Transverse colon (tissue), 4 donors: ENCODE results near the gene CD163. TPM values are rescaled to one million over a fixed set of nuclear protein-coding genes. Genes with fewer than 3 reads are reported as not detected.

Experiments used
- DNase-seq: peaks from one replicate; pipeline ENCODE4 v3.0.0-alpha.2; 2019
- H3K27ac ChIP-seq, 4 donors: fragments of 200-600 bp; sonication (generic); 2 replicates each; pipeline ENCODE4 v1.5.1; 2016 to 2018; ENCODE audit warnings: inconsistent platforms in 4 of 4
- H3K27me3 ChIP-seq: fragments of 200-600 bp; sonication (generic); 2 replicates; pipeline ENCODE4 v1.5.1; 2017; ENCODE audit warnings: inconsistent platforms
- H3K36me3 ChIP-seq, 4 donors: fragments of 200-600 bp; sonication (generic); 2 replicates each; pipeline ENCODE4 v1.5.1; 2017 to 2019; ENCODE audit warnings: inconsistent platforms in 4 of 4
- H3K4me1 ChIP-seq, 4 donors: fragments of 200-600 bp; sonication (generic); 2 replicates each; pipeline ENCODE4 v1.5.1; 2017 to 2020; ENCODE audit warnings: inconsistent platforms in 4 of 4
- H3K4me3 ChIP-seq, 4 donors: fragments of 200-600 bp; sonication (generic); 1 replicate in 1 of 4; 2 replicates in 3 of 4; pipeline versions ENCODE4 v1.5.1 to v1.6.1; 2017 to 2019; ENCODE audit warnings: inconsistent platforms in 4 of 4
- H3K9me3 ChIP-seq, 2 donors: fragments of 200-600 bp; sonication (generic); 2 replicates each; pipeline ENCODE4 v1.5.1; 2017 to 2019; ENCODE audit warnings: inconsistent platforms in 2 of 2
- EP300 ChIP-seq: sonication (generic); formaldehyde crosslinking; IDR thresholded peaks from one replicate; pipeline ENCODE4 v1.6.1; 2017; ENCODE audit warnings: antibody characterized with exemption, low read depth
- POLR2A ChIP-seq: fragments of 450-650 bp; IDR thresholded peaks from one replicate; pipeline ENCODE4 v1.6.1; 2016; ENCODE audit warnings: antibody characterized with exemption, mild to moderate bottlenecking, moderate library complexity
- POLR2AphosphoS5 ChIP-seq, 3 donors: sonication (generic); formaldehyde crosslinking; IDR thresholded peaks; one replicate each; pipeline ENCODE4 v1.6.1; 2016; ENCODE audit warnings: antibody characterized with exemption in 3 of 3
- WGBS, 2 donors: methylation state at CpG; one replicate each; pipeline ENCODE4 v1.1.5; 2018; ENCODE audit warnings: low coverage in 1 of 2; 5-methylcytosine and 5-hydroxymethylcytosine counted together
- in situ Hi-C, 4 donors: fragments of 200-750 bp; cut with MboI; loops; one replicate each; pipeline versions ENCODE4 v1.15.0 to v1.15.1; 2017; ENCODE audit warnings: low sequenced_read_pairs in 3 of 4, low pct_ligation_motif_present in 1 of 4, low pct_unique_long_range_greater_than_20kb in 1 of 4
- intact Hi-C: fragments of 100-400 bp; cut with DNase I; formaldehyde crosslinking; loops from one replicate; pipeline ENCODE4 v1.15.1; 2023; ENCODE audit warnings: low total_unique reads
- total RNA-seq, 4 donors: library from RNA; depleted of rRNA; stranded (reverse); fragments of >200 nt; gene quantifications; one replicate each; pipeline ENCODE4 v1.1.0, GENCODE V29; 2016
- TF ChIP-seq, protein P1 (sequence below), 5 experiments: fragments of 200-600 bp in 3 of 5; fragments of 450-650 bp in 2 of 5; sonication (generic) in 3 of 5; IDR thresholded peaks; 1 replicate in 2 of 5; 2 replicates in 3 of 5; pipeline ENCODE4 v1.5.1; 2016 to 2017; ENCODE audit warnings: antibody characterized with exemption in 5 of 5, inconsistent platforms in 3 of 5, mild to moderate bottlenecking in 2 of 5, moderate library complexity in 1 of 5

Gene CD163
- total RNA-seq, 4 donors from 2014 or later = 14.9 to 80.3 (median 43.8) TPM

DNA sequence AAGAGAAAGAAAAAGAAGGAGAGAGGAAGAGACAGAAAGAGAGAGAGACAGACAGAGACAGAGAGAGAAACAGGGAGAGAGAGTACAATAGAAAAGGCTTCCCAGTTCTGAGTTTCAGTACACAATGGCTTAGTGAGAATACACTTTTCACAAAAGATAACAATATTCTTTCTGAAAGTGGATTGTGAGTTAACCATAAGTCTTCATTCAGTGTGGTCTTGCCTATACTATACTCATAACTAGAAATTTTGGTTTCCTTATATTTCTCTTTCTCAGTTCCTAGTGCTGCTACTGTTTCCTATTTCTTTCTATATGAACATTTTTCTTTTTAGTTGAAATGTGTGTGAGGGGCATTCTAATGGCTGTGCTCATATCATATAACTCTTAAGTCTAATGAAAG lies 68.9 kb downstream of the CD163 start:
- no peak overlapping the region for H3K27ac ChIP-seq
- DNase-seq = no peak

DNA sequence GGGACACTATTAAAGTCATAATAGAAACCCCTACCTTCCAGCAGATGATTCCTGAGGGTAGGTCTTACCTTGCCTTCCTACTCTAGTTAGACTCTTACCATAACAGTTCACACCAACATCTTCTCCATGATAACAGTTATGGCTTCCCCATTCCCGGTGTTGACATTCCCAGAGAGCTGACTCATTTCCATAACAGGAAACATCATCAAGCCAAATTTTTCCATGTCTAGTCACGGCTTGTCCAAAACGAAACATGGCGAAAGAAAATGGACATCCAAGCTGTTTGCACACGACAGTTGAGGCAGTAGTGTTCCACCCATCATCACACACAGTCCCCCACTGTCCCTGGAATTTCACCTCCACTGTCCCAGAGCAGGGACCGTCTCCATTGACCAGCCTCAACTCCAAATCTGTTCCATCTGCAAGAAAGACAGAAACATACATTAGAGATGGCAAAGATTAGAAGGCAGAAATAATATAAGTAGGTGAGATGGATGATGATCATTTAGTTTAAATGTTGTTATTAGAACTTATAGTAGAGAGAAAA lies 70.2 kb downstream of the CD163 start:
- intact Hi-C loops (no loop called here), in situ Hi-C loops (no loop called here)
- no peaks in the 10 kb centered on the region for H3K36me3 ChIP-seq
- DNase-seq = no peak
- 76% methylated on average over 6 of the region's 6 CpGs; no CpG with 5 or more reads in 1 of the 2 donors for WGBS, 2 donors
- H3K9me3 ChIP-seq = no peaks in the 10 kb centered on the region
- TF ChIP-seq EP300 (no peak), POLR2A (no peak), POLR2AphosphoS5 (IDR thresholded peaks at IDR 0.05) (no peak)
- TF ChIP-seq, protein P1, sequence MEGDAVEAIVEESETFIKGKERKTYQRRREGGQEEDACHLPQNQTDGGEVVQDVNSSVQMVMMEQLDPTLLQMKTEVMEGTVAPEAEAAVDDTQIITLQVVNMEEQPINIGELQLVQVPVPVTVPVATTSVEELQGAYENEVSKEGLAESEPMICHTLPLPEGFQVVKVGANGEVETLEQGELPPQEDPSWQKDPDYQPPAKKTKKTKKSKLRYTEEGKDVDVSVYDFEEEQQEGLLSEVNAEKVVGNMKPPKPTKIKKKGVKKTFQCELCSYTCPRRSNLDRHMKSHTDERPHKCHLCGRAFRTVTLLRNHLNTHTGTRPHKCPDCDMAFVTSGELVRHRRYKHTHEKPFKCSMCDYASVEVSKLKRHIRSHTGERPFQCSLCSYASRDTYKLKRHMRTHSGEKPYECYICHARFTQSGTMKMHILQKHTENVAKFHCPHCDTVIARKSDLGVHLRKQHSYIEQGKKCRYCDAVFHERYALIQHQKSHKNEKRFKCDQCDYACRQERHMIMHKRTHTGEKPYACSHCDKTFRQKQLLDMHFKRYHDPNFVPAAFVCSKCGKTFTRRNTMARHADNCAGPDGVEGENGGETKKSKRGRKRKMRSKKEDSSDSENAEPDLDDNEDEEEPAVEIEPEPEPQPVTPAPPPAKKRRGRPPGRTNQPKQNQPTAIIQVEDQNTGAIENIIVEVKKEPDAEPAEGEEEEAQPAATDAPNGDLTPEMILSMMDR (IDR thresholded peaks at IDR 0.05) = no peak
- H3K27ac ChIP-seq = no peak overlapping the region
- H3K27me3 ChIP-seq = no peaks in the 10 kb centered on the region
- H3K4me1 ChIP-seq = no peaks in the 10 kb centered on the region
- H3K4me3 ChIP-seq = no peak overlapping the region

More for the DNA sequence above, 68.9 kb downstream of the CD163 start:
- TF ChIP-seq, protein P1 (IDR thresholded peaks at IDR 0.05) = no peak
- no peak for TF ChIP-seq POLR2A
- no peak for TF ChIP-seq EP300
- TF ChIP-seq POLR2AphosphoS5 (IDR thresholded peaks at IDR 0.05) = no peak
- intact Hi-C loops (no loop called here), in situ Hi-C loops (no loop called here)
- no peaks in the 10 kb centered on the region for H3K36me3 ChIP-seq
- no peaks in the 10 kb centered on the region for H3K9me3 ChIP-seq
- no peaks in the 10 kb centered on the region for H3K4me1 ChIP-seq
- no peaks in the 10 kb centered on the region for H3K27me3 ChIP-seq
- no peak overlapping the region for H3K4me3 ChIP-seq

DNA sequence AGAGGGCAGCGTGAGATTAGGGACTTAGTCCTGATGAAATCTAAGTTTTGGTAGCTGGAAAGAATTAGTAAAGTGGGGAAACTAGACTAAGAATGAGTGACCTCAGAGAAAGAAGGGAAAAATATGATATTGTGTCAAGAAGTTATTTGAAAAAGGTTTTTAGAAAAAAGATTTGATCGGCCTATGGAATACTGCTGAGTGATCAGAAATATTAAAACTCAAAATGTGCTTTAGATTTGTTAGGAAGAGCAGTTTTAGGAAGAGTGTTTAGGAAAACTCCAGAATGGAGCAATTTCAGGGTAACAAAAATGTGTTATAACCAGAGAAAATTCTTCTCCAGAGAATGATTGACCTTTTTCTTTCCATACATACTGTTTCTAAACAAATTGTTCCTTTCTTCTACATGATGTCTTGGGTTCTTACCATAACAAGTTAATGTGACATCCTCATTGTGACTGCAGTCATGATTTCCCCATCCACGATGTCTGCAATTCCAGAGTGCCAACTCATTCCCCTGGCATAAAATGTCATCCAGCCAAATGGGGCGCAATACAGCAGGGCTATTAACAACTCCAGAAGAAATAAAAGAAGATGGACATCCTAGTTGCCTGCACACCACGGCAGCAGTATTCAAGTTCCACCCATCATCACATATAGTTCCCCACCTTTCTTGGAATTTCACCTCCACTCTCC lies 71.4 kb downstream of the CD163 start:
- Histone ChIP-seq H3K4me1 (no peaks in the 10 kb centered on the region), H3K9me3 (no peaks in the 10 kb centered on the region), H3K27ac (no peak overlapping the region), H3K27me3 (no peaks in the 10 kb centered on the region), H3K4me3 (no peak overlapping the region), H3K36me3 (no peaks in the 10 kb centered on the region)
- in situ Hi-C loops = no loop called here
- TF ChIP-seq POLR2A (no peak), EP300 (no peak), POLR2AphosphoS5 (IDR thresholded peaks at IDR 0.05) (no peak)
- TF ChIP-seq, protein P1 (IDR thresholded peaks at IDR 0.05) = no peak
- intact Hi-C loops = no loop called here
- DNase-seq = no peak
- WGBS, 2 donors = 83 to 97% methylated on average over 2 to 5 of the region's 5 CpGs

Other genes with a start within 250 kb of the CD163 start
- gene ACSM4, start 199.7 kb downstream of the CD163 start, total RNA-seq = not detected
- 1 to 10 TPM in 3 of 4 donors, under 1 TPM in 1; 0.20 to 6.4 (median 3.2) TPM for gene CD163L1, start 59.6 kb downstream of the CD163 start, total RNA-seq
- 1 to 10 TPM in 2 of 4 donors, not detected in 2; 5.7 to 8.3 TPM for gene APOBEC1, start 162.1 kb upstream of the CD163 start, total RNA-seq
- gene GDF3, start 192.0 kb upstream of the CD163 start, total RNA-seq = not detected
- gene DPPA3, start 207.7 kb upstream of the CD163 start, total RNA-seq = not detected
- gene CLEC4C, start 243.6 kb upstream of the CD163 start, total RNA-seq = not detected